Body of pancreas (tissue), 4 donors: ENCODE results near the gene ELOVL5. TPM values are rescaled to one million over a fixed set of nuclear protein-coding genes. Genes with fewer than 3 reads are reported as not detected.

Experiments
- ATAC-seq: fragments of 150-250 bp; one replicate; pipeline ENCODE4 v1.9.1; 2016
- DNase-seq, 4 donors: peaks; one replicate each; pipeline ENCODE4 v3.0.0-alpha.2; 2019
- H3K27ac ChIP-seq, 4 donors: fragments of 200-600 bp; sonication (generic); 1 replicate in 3 of 4; 2 replicates in 1 of 4; pipeline versions ENCODE4 v1.5.1 to v1.6.1; 2016 to 2019; ENCODE audit warnings: mild to moderate bottlenecking in 1 of 4, mixed read lengths in 1 of 4, moderate library complexity in 1 of 4
- H3K27me3 ChIP-seq, 2 donors: fragments of 200-600 bp; sonication (generic); one replicate each; pipeline ENCODE4 v1.6.0; 2016; ENCODE audit warnings: mild to moderate bottlenecking in 1 of 2
- H3K36me3 ChIP-seq, 2 donors: fragments of 200-600 bp; sonication (generic); replicated peaks in 1 of 2; 2 replicates each; pipeline ENCODE4 v1.5.1; 2016; ENCODE audit warnings: low read depth in 2 of 2; ENCODE audit not compliant: insufficient read depth in 1 of 2
- H3K4me1 ChIP-seq: fragments of 200-600 bp; sonication (generic); one replicate; pipeline ENCODE4 v1.6.0; 2016
- H3K4me3 ChIP-seq, 2 donors: fragments of 200-600 bp; sonication (generic); 1 replicate in 1 of 2; 2 replicates in 1 of 2; pipeline ENCODE4 v1.5.1; 2016 to 2019
- H3K9me3 ChIP-seq, 3 donors: fragments of 200-600 bp; sonication (generic); 1 replicate in 2 of 3; 2 replicates in 1 of 3; pipeline ENCODE4 v1.5.1; 2016
- POLR2A ChIP-seq, 3 donors: fragments of 450-650 bp; IDR thresholded peaks; one replicate each; pipeline ENCODE4 v1.6.1; 2016; ENCODE audit warnings: antibody characterized with exemption in 3 of 3, mild to moderate bottlenecking in 2 of 3
- WGBS, 2 donors: methylation state at CpG; one replicate each; pipeline ENCODE4 v1.1.5; 2017; 5-methylcytosine and 5-hydroxymethylcytosine counted together
- intact Hi-C: fragments of 100-400 bp; cut with DNase I; formaldehyde crosslinking; loops from one replicate; pipeline ENCODE4 v1.15.1; 2023
- total RNA-seq, 2 donors: library from RNA; depleted of rRNA; stranded (reverse); fragments of >200 nt; gene quantifications; one replicate each; pipeline ENCODE4 v1.1.0, GENCODE V29; 2016
- TF ChIP-seq, protein P1 (sequence below), 7 experiments: fragments of 450-650 bp in 4 of 7; fragments of 200-600 bp in 3 of 7; sonication (generic) in 3 of 7; IDR thresholded peaks; one replicate each; pipeline ENCODE4 v1.5.1; 2016 to 2019; ENCODE audit warnings: antibody characterized with exemption in 7 of 7

The ELOVL5 gene
- total RNA-seq, 2 donors from 2014 or later = 8.6 to 11.2 TPM

- DNase-seq (no peak), ATAC-seq (no peak)
- Histone ChIP-seq H3K27me3 (no peaks in the 10 kb centered on the region), H3K27ac (no peak overlapping the region), H3K4me3 (no peak overlapping the region), H3K4me1 (no peaks in the 10 kb centered on the region), H3K36me3 (no peaks in the 10 kb centered on the region), H3K9me3 (no peaks in the 10 kb centered on the region)
- intact Hi-C loops = no loop called here
- TF ChIP-seq, protein P1, sequence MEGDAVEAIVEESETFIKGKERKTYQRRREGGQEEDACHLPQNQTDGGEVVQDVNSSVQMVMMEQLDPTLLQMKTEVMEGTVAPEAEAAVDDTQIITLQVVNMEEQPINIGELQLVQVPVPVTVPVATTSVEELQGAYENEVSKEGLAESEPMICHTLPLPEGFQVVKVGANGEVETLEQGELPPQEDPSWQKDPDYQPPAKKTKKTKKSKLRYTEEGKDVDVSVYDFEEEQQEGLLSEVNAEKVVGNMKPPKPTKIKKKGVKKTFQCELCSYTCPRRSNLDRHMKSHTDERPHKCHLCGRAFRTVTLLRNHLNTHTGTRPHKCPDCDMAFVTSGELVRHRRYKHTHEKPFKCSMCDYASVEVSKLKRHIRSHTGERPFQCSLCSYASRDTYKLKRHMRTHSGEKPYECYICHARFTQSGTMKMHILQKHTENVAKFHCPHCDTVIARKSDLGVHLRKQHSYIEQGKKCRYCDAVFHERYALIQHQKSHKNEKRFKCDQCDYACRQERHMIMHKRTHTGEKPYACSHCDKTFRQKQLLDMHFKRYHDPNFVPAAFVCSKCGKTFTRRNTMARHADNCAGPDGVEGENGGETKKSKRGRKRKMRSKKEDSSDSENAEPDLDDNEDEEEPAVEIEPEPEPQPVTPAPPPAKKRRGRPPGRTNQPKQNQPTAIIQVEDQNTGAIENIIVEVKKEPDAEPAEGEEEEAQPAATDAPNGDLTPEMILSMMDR (IDR thresholded peaks at IDR 0.05) = no peak
- TF ChIP-seq POLR2A (IDR thresholded peaks at IDR 0.05) = no peak
- 100% methylated on average over 2 of the region's 2 CpGs for WGBS, 2 donors
These were observed 90.5 kb downstream of the ELOVL5 start for GRCh38 chr6:53258076-53258773.

GRCh38 chr6:53257533-53257932, 91.2 kb downstream of the ELOVL5 start:
- H3K36me3 ChIP-seq = no peaks in the 10 kb centered on the region
- 48 to 63% methylated on average over 2 of the region's 2 CpGs for WGBS, 2 donors
- no peaks in the 10 kb centered on the region for H3K9me3 ChIP-seq
- no peaks in the 10 kb centered on the region for H3K27me3 ChIP-seq
- DNase-seq (no peak), ATAC-seq (no peak)
- intact Hi-C loops = no loop called here
- no peak overlapping the region for H3K27ac ChIP-seq
- TF ChIP-seq, protein P1 (IDR thresholded peaks at IDR 0.05) = no peak
- TF ChIP-seq POLR2A (IDR thresholded peaks at IDR 0.05) = no peak
- H3K4me1 ChIP-seq = no peaks in the 10 kb centered on the region
- H3K4me3 ChIP-seq = no peak overlapping the region

- DNase-seq (no peak), ATAC-seq (no peak)
- WGBS, 2 donors = 42 to 49% methylated on average over 3 of the region's 3 CpGs
- no peaks in the 10 kb centered on the region for H3K4me1 ChIP-seq
- no peak overlapping the region for H3K4me3 ChIP-seq
- H3K27me3 ChIP-seq = no peaks in the 10 kb centered on the region
- intact Hi-C loops = no loop called here
- H3K27ac ChIP-seq = no peak overlapping the region
- no peaks in the 10 kb centered on the region for H3K36me3 ChIP-seq
- no peaks in the 10 kb centered on the region for H3K9me3 ChIP-seq
- TF ChIP-seq POLR2A (IDR thresholded peaks at IDR 0.05) = no peak
- TF ChIP-seq, protein P1 (IDR thresholded peaks at IDR 0.05) = no peak
These were observed 91.7 kb downstream of the ELOVL5 start for GRCh38 chr6:53257001-53257400.

- no peaks in the 10 kb centered on the region for H3K4me1 ChIP-seq
- no peak overlapping the region for H3K4me3 ChIP-seq
- H3K36me3 ChIP-seq = no peaks in the 10 kb centered on the region
- DNase-seq = no peak
- H3K9me3 ChIP-seq = no peaks in the 10 kb centered on the region
- ATAC-seq = no peak
- WGBS, 2 donors = 51 to 52% methylated on average over 3 of the region's 3 CpGs
- H3K27ac ChIP-seq = no peak overlapping the region
- intact Hi-C loops = no loop called here
- H3K27me3 ChIP-seq = no peaks in the 10 kb centered on the region
- no peak for TF ChIP-seq POLR2A (IDR thresholded peaks at IDR 0.05)
- TF ChIP-seq, protein P1 (IDR thresholded peaks at IDR 0.05) = no peak
These were observed 96.5 kb downstream of the ELOVL5 start for GRCh38 chr6:53252177-53252692.
